IMR-90 (cell line): ENCODE measurements around the gene MEF2D. TPM values are rescaled to one million over a fixed set of nuclear protein-coding genes. Genes with fewer than 3 reads are reported as not detected.

ENCODE experiments used
- ATAC-seq: fragments of 200-7000 bp; cut with Tn5 transposase; 2 replicates; pipeline ENCODE4 v1.9.1; 2020; ENCODE audit warnings: low read depth, mild to moderate bottlenecking, moderate library complexity
- BruUV-seq: library from RNA; stranded (reverse); fragments of 400-500 nt; replicated peaks from 2 replicates; lab custom pipeline; 2021; lab: Mats Ljungman, UMichigan
- CTCF ChIA-PET: fragments of 300-600 bp; formaldehyde crosslinking; extraction: SDS; loops from one replicate; lab custom pipeline; 2021; ENCODE audit warnings: antibody characterized with exemption; lab: Yijun Ruan, JAX
- POLR2A ChIA-PET: fragments of 300-600 bp; sonication (Branson Sonifier 250); formaldehyde crosslinking; loops from one replicate; lab custom pipeline; 2022; ENCODE audit warnings: antibody characterized with exemption; ENCODE audit not compliant: unreplicated experiment; lab: Charles Lee
- DNase-seq: peaks from one replicate; pipeline ENCODE4 v3.0.0; 2013
- H2AFZ ChIP-seq: replicated peaks from 2 replicates; pipeline ENCODE3; 2013; ENCODE audit warnings: low read length, mild to moderate bottlenecking; ENCODE audit not compliant: poor library complexity
- H2AK5ac ChIP-seq: 2 replicates; pipeline ENCODE4 v1.6.1; 2013; ENCODE audit warnings: low read depth, low read length, inconsistent platforms
- H2AK9ac ChIP-seq: replicated peaks from 2 replicates; pipeline ENCODE3; 2013; ENCODE audit warnings: mild to moderate bottlenecking, low read depth, low read length, moderate library complexity; ENCODE audit not compliant: poor library complexity
- H2BK120ac ChIP-seq: 2 replicates; pipeline ENCODE4 v1.6.1; 2013; ENCODE audit warnings: low read depth, low read length, inconsistent platforms
- H2BK15ac ChIP-seq: 3 replicates; pipeline ENCODE4 v1.6.1; 2013; ENCODE audit warnings: low read depth, low read length, inconsistent platforms
- H2BK20ac ChIP-seq: 2 replicates; pipeline ENCODE4 v1.6.1; 2013; ENCODE audit warnings: low read depth, mild to moderate bottlenecking, inconsistent platforms, low read length, moderate library complexity
- H2BK5ac ChIP-seq: 2 replicates; pipeline ENCODE4 v1.6.1; 2013; ENCODE audit warnings: mild to moderate bottlenecking, low read depth, low read length, inconsistent platforms; ENCODE audit not compliant: poor library complexity, severe bottlenecking
- H3K14ac ChIP-seq: replicated peaks from 2 replicates; pipeline ENCODE4 v1.6.1; 2013; ENCODE audit warnings: low read depth, low read length, inconsistent platforms
- H3K18ac ChIP-seq: 2 replicates; pipeline ENCODE4 v1.6.1; 2013; ENCODE audit warnings: low read depth, low read length, control low read depth
- H3K23ac ChIP-seq: 2 replicates; pipeline ENCODE4 v1.6.1; 2013; ENCODE audit warnings: low read depth, low read length, inconsistent platforms
- H3K27ac ChIP-seq: 2 replicates; pipeline ENCODE4 v1.5.1; 2013; ENCODE audit warnings: mild to moderate bottlenecking, control low read depth, low read length; ENCODE audit not compliant: insufficient read depth
- H3K27me3 ChIP-seq: 2 replicates; pipeline ENCODE4 v1.6.1; 2013; ENCODE audit warnings: low read length; ENCODE audit not compliant: control insufficient read depth, insufficient read depth
- H3K36me3 ChIP-seq: 2 replicates; pipeline ENCODE4 v1.6.1; 2013; ENCODE audit warnings: low read length, mixed read lengths; ENCODE audit not compliant: control insufficient read depth, insufficient read depth
- H3K4ac ChIP-seq: 2 replicates; pipeline ENCODE4 v1.6.1; 2013; ENCODE audit warnings: low read depth, low read length, inconsistent platforms
- H3K4me1 ChIP-seq: 2 replicates; pipeline ENCODE4 v1.6.1; 2013; ENCODE audit warnings: low read length, mixed read lengths; ENCODE audit not compliant: control insufficient read depth, insufficient read depth
- H3K4me2 ChIP-seq: 2 replicates; pipeline ENCODE4 v1.6.1; 2013; ENCODE audit warnings: low read depth, mild to moderate bottlenecking, control low read depth, low read length, moderate library complexity
- H3K4me3 ChIP-seq: 2 replicates; pipeline ENCODE4 v1.5.1; 2013; ENCODE audit warnings: low read depth, mild to moderate bottlenecking, control low read depth, low read length, moderate library complexity; ENCODE audit not compliant: insufficient read depth
- H3K56ac ChIP-seq: 2 replicates; pipeline ENCODE4 v1.6.1; 2013; ENCODE audit warnings: low read length, inconsistent platforms; ENCODE audit not compliant: insufficient read depth; ENCODE audit errors: extremely low read depth
- H3K79me1 ChIP-seq, 2 experiments: 2 replicates each; pipeline ENCODE4 v1.6.1; 2013; ENCODE audit warnings: low read length in 2 of 2, inconsistent platforms in 1 of 2, low read depth in 1 of 2
- H3K9ac ChIP-seq: 2 replicates; pipeline ENCODE4 v1.6.1; 2013; ENCODE audit warnings: low read depth, low read length, control low read depth
- H3K9me1 ChIP-seq: 2 replicates; pipeline ENCODE4 v1.6.1; 2013; ENCODE audit warnings: low read length, inconsistent platforms; ENCODE audit not compliant: insufficient read depth
- H3K9me3 ChIP-seq: 2 replicates; pipeline ENCODE4 v1.6.1; 2013; ENCODE audit warnings: low read length; ENCODE audit not compliant: control insufficient read depth, insufficient read depth
- H4K20me1 ChIP-seq: 2 replicates; pipeline ENCODE4 v1.6.1; 2013; ENCODE audit warnings: low read length, inconsistent platforms; ENCODE audit not compliant: insufficient read depth
- H4K5ac ChIP-seq: 2 replicates; pipeline ENCODE4 v1.6.1; 2013; ENCODE audit warnings: mild to moderate bottlenecking, low read depth, low read length, control low read depth
- H4K8ac ChIP-seq, 2 experiments: 2 replicates each; pipeline ENCODE4 v1.6.1; 2013; ENCODE audit warnings: low read depth in 2 of 2, low read length in 2 of 2, control low read depth in 1 of 2, inconsistent platforms in 1 of 2
- H4K91ac ChIP-seq: 2 replicates; pipeline ENCODE4 v1.6.1; 2013; ENCODE audit warnings: low read depth, low read length, inconsistent platforms; ENCODE audit not compliant: insufficient read depth
- BHLHE40 ChIP-seq: fragments of 150-350 bp; IDR thresholded peaks from 2 replicates; pipeline ENCODE4 v1.6.1; 2016; ENCODE audit warnings: mild to moderate bottlenecking, low read depth, low read length
- ELK1 ChIP-seq: fragments of 150-350 bp; IDR thresholded peaks from 2 replicates; pipeline ENCODE4 v1.6.1; 2016; ENCODE audit warnings: low read depth, mild to moderate bottlenecking, low read length, moderate library complexity, borderline replicate concordance
- WGBS, 2 experiments: methylation state at CpG; one replicate each; pipeline versions ENCODE4 v1.1.5 to v1.1.7; 2013; ENCODE audit warnings: missing lambda C conversion rate in 2 of 2; ENCODE audit not compliant: insufficient read length in 1 of 2; ENCODE audit errors: extremely low coverage in 2 of 2; 5-methylcytosine and 5-hydroxymethylcytosine counted together
- dilution Hi-C: fragments of 300-500 bp; cut with HindIII; formaldehyde crosslinking; loops from one replicate; pipeline ENCODE4 v1.14.3; 2018; ENCODE audit warnings: low sequenced_read_pairs; ENCODE audit not compliant: unreplicated experiment
- in situ Hi-C: fragments of 300-500 bp; cut with MboI; formaldehyde crosslinking; loops from 3 replicates; pipeline ENCODE4 v1.14.3; 2019; ENCODE audit warnings: low sequenced_read_pairs, inconsistent platforms, mixed read lengths
- intact Hi-C: fragments of 100-400 bp; cut with micrococcal nuclease; formaldehyde crosslinking; loops from 2 replicates; pipeline ENCODE4 v1.10.0; 2022
- polyA plus RNA-seq, 3 experiments: library from polyadenylated mRNA; depleted of rRNA; stranded (reverse); fragments of >200 nt; gene quantifications; 2 replicates each; pipeline ENCODE4 v1.2.3, GENCODE V29; 2012; ENCODE audit warnings: low replicate concordance in 1 of 3
- total RNA-seq: library from RNA; depleted of rRNA; stranded (reverse); fragments of >200 nt; gene quantifications from 2 replicates; pipeline ENCODE4 v1.2.3, GENCODE V29; 2012

Gene MEF2D
- total and polyA plus RNA-seq, 2 of the 4 experiments (the other 2 are of a cell fraction) = 2.9 to 20.0 TPM

GRCh38 chr1:156431769-156432668 lies 68.6 kb downstream of the MEF2D start:
- intact Hi-C loops = no loop called here
- H4K8ac ChIP-seq = no peak overlapping the region
- H2BK5ac ChIP-seq = no peak overlapping the region
- H3K56ac ChIP-seq = no peak overlapping the region
- BruUV-seq = no TSS peak
- ChIA-PET CTCF (interaction anchor here (0.6 to 1.3 kb wide), 5 partner anchors 14 to 278 kb away, joined by 3 to 6 read pairs (median 3); no protein-coding TSS in a partner anchor), POLR2A (interaction anchor here (0.8 kb wide), 1 partner anchor 188 kb away, joined by 4 read pairs; no protein-coding TSS in a partner anchor)
- no peak for DNase-seq
- H3K79me1 ChIP-seq = no peaks in the 10 kb centered on the region
- H3K27me3 ChIP-seq = peaks cover 95% of the 10 kb centered on the region
- H3K9me3 ChIP-seq = no peaks in the 10 kb centered on the region; the same call in none of the 2 replicates
- no peak for ATAC-seq
- no peak for TF ChIP-seq ELK1
- no peak for TF ChIP-seq BHLHE40
- H3K4me1 ChIP-seq = no peaks in the 10 kb centered on the region
- H2AFZ ChIP-seq = no peak overlapping the region
- H2BK120ac ChIP-seq = no peak overlapping the region
- no peak overlapping the region for H3K9ac ChIP-seq
- H3K18ac ChIP-seq = no peak overlapping the region
- H3K4me2 ChIP-seq = no peak overlapping the region
- dilution Hi-C loops = no loop called here
- no peak overlapping the region for H3K14ac ChIP-seq
- H3K27ac ChIP-seq = no peak overlapping the region
- H4K91ac ChIP-seq = no peak overlapping the region
- no peak overlapping the region for H2AK5ac ChIP-seq
- in situ Hi-C loops = no loop called here
- 0 out of 2 replicates have a peak, but pooled peaks cover 4% of the 10 kb centered on the region for H3K9me1 ChIP-seq
- H3K4ac ChIP-seq = no peak overlapping the region
- H4K5ac ChIP-seq = no peak overlapping the region
- H3K4me3 ChIP-seq = no peak overlapping the region
- no peaks in the 10 kb centered on the region for H3K36me3 ChIP-seq
- no peak overlapping the region for H3K23ac ChIP-seq
- H2BK15ac ChIP-seq = no peak overlapping the region
- peaks cover 9% of the 10 kb centered on the region; the same call in 1 of the 2 replicates for H4K20me1 ChIP-seq
- no CpG with 5 or more reads among the region's 12 CpGs for WGBS, 2 experiments
- H2BK20ac ChIP-seq = no peak overlapping the region
- no peak overlapping the region for H2AK9ac ChIP-seq
